Measurements from ENCODE around the gene SHB.

Gene SHB, protein sequence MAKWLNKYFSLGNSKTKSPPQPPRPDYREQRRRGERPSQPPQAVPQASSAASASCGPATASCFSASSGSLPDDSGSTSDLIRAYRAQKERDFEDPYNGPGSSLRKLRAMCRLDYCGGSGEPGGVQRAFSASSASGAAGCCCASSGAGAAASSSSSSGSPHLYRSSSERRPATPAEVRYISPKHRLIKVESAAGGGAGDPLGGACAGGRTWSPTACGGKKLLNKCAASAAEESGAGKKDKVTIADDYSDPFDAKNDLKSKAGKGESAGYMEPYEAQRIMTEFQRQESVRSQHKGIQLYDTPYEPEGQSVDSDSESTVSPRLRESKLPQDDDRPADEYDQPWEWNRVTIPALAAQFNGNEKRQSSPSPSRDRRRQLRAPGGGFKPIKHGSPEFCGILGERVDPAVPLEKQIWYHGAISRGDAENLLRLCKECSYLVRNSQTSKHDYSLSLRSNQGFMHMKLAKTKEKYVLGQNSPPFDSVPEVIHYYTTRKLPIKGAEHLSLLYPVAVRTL

DNA sequence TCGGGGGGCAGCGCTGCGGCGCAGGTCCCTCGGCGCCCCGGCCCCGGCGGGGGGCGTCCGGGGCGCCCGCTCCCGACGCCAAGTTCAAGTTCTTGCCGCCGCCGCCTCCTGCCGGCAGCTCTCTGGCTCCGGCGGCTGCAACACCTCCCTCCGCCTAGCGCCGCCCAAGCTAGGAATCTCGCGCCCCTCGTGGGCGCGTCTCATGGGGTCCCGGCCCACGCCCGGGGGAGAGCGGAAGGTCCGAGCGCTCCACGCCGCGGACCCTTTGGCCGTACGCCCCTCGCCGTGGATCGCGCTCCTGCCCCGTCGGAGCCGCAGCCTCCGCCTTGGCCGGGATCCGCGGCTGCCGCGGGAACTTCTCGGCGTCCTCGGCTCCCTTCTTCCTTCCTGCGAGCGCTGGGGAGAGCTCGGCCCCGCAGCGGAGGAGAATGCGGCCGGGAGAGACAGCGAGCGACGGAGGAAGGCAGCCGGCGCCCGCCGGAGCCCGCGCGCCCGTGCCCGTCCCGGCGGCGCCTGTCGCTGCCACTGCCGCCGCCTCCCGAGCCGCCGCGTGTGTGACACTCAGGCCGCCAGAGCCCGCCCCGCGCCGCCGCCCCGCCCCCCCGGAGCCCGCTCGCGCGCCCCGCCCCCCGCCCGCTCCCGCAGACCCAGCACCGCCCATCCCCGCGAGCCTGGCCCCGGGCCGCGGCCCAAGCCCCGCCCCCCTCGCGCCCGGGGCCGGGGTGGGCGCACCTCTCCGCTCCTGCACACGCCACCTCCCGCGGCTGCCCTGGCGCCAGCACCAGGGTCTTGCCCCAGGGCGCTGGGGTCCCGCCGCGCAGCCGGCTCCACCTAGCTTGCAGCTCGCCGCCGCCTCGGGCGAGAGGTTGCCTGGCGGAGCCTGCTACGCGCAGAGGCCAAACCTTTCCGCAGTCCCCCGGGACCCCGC lies at the start of gene SHB:
TSS of gene SHB (minus strand) at position 527 of the 928 bp plus-strand sequence. CDS start 582 bp downstream, outside the sequence.
- DNase-seq, result peak; percentile 30 to 37

DNA sequence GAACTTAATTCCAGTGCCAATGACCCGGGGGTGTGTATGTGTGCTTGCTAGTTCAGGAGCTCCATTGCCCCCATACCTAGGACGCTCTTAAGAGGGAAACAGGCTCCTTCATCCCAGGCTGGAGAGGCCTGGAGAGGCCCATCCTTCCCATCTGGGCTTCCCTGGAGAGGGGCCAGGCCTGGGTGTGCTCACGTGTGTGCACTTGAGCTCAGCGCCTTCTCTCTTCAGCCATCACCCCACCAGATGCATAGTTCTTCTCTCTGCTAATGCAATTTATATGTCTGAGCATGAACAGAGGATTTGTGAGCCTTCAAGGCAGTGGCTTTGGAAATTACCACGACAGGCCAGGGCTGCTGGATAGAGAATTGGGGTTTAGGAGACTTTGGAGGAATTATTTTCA lies 48.6 kb upstream of the SHB start:
- DNase-seq, result no peak

DNA sequence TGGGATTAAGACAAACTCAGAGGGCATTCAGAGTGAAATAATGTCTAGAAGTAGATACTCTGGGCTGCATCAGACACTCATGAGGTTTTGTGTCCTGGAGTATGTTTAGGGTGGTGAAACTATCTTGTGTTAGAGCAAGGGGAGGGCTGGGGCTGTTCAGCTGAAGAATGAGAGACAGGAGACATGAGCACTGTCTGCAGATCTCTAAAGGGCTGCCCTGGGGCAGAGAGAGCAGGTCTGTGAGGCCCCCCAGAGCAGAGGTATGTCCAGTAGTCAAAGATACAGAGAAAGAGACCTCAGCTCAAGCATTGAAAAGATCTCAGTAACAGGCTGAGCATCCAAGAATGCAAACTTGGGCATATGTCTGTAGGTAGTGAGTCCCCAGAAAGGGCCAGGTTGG lies 45.9 kb upstream of the SHB start:
- no peak for DNase-seq

DNA sequence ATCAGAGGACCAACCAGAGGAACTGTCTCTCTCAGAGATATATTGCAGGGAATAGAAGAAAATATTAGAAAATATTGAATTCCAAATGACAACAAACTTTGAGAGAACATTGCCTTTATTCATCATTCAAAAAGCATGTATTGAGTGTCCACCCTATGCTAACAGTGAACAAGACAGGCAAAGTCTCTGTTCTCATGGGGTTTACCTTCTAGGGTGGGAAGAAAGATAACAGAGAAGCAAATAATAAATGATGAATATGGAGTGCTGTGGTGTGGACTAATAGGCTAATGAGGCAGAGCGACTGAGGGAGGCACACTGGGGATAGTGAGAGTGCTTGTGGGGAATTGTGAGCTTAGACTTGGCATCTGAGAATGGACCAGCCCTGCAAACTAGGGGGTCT lies 43.4 kb upstream of the SHB start:
- DNase-seq, result no peak

DNA sequence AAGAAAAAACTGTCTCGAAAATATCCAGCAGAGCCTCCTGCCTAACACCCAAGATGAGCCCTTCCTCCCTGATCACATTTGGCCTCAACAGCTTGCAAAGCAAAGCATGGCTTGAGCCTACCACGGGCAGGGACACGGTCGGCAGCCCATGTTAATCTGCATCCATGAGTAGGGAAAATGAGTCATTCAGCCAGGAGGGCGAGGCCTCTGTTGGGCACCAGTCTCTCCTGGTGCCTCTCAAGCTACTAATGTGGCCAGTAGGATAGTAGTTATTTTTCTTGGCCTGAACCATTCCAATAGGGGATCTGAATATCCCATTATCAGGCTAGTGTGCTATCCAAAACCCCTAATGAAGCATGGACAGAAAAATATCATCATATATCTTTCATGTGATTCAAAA lies 43.0 kb upstream of the SHB start:
- DNase-seq, result no peak

DNA sequence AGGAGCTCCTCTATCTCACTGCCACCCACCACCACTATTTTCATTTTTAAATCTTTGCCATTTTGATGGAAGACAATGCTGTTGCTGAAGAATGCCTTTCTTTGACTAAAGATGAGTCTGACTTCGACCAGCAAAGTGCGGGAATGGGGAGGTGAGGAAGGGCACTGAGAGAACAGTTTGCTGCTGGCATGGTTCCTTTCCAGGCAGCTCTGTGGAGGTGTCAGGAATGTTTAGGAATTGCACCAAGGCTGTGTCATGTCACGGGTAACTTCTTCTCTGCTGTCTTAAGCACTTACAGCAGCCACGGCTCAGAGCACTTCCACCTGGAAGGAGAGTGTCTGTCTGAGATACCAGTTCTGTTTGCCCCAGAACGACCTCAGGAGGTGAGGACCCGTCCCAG lies 41.4 kb upstream of the SHB start:
- DNase-seq, result no peak

DNA sequence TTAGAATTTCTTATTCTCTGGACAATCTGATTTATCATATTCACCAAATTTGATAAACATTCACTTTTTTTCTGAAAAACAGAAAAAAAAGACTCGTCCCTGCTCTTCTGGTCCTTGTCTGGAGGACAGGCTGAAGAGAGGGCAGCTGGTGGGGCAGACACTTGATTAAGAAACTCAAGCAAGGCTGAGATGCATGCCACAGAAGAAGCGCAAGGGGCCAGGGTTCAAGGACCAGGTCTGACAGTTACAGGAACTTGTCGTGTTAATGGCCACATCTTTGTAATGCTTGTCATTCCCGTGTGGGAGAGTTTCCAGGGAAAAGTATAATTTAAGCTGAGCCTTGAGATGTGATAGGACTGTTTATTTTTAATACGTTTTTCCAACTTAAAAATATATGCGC lies 40.6 kb upstream of the SHB start:
- DNase-seq, result no peak

DNA sequence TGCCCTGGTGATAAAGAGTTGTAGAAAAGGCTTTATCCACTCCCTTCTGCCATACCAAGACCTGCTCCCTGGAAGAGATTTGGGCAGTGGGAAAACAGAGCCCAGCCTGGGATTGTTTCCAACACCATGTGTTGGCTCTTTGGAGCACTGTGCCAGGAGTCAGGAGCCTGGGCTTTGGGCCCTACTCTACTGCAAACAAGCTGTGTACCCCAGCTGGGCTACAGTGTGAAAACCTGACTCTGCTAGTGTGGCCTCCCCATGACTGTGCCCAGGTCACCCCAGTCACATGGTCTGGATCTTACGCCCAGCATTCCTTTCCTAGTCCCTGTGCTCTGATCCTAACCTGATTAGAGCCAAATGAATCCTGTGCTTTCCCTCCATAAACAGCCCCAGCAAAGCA lies 39.3 kb upstream of the SHB start:
- DNase-seq, result no peak

DNA sequence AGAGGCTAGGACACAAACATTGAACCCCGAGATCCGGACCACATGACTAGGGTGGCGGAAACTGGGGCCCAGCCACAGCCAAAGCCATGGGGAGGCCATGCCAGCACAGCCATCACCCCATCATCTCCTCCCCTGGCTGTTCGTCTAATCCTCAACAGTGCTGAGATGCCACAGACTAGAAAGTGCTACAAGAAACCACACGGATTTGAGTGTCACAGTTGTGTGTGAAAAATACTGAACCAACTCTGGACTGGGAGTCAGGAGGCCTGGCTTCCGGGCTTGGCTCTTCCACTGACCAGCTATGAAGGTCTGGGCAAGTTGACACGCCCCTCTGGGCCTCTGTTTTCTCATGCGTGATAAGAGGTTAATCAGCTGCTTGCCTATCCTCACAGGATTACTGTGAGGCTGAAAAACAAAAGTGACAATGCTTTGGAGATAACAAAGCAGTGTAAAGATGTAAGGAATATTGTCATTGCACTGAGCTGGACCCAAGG lies 38.8 kb upstream of the SHB start:
- no peak for DNase-seq

DNA sequence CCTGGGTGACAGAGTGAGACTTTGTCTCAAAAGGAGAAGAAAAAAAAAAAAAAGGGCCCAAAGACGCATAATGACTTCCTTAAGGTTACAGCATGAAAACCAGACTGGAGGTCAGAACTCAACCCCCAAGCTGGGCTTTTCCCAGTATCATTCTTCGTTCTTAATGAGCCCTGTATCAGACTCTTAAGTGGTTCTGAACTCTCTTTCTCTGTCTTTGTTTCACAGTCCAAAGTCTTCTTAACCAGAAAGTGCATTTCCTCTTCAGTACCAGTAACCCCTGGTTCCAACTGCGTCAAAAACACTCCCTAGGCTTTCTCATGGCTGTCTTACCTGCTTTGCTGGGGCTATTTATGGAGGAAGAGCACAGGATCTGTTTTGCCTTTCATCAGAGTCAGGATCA lies 38.4 kb upstream of the SHB start:
- no peak for DNase-seq

DNA sequence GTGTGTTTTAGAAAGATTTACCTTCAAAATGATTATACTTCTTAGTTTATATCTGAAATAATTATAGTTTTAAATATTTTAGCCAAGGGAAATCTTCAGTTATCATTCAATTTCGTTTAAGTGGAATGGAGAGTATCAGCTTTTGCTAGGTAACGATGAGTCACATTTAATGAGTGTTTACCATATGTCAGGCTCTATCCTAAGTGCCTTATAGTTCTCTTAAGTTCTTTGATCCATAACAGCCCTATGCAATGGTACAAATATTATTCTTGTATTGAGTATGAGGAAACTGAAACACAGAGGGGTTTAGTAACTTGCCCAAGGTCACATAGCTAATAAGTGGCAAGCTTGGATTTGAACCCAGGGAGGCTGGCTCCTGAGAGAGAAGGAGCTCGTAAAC lies 37.5 kb upstream of the SHB start:
- no peak for DNase-seq

DNA sequence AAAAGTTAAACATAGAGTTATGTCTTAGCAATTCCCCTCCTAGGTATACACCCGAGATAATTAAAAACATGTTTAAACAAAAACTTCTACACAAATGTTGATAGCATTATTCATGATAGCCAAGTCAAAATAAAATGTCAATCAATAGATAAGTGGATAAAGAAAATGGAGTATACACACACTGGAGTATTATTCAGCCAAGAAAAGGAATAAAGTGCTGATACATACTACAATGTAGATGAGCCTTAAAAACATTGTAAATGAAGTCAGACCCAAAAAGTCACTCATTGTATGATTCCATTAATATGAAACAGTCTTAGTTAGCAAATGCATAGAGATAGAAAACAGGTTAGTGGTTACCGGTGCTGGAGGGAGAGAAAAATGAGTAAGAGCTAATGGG lies 34.3 kb upstream of the SHB start:
- no peak for DNase-seq

DNA sequence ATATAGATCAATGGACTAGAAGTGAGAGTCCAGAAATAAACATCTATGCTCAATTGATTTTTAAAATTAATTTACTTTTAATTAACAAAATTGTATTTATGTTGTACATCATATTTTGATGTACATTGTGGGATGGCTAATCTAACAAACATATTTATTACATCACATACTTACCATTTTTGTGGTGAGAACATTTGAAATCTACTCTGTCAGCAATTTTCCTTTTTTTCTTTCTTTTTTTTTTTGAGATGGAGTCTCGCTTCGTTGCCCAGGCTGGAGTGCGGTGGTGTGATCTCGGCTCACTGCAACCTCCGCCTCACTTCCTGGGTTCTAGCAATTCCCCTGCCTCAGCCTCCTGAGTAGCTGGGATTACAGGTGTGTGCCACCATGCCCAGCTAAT lies 32.4 kb upstream of the SHB start:
- no peak for DNase-seq

DNA sequence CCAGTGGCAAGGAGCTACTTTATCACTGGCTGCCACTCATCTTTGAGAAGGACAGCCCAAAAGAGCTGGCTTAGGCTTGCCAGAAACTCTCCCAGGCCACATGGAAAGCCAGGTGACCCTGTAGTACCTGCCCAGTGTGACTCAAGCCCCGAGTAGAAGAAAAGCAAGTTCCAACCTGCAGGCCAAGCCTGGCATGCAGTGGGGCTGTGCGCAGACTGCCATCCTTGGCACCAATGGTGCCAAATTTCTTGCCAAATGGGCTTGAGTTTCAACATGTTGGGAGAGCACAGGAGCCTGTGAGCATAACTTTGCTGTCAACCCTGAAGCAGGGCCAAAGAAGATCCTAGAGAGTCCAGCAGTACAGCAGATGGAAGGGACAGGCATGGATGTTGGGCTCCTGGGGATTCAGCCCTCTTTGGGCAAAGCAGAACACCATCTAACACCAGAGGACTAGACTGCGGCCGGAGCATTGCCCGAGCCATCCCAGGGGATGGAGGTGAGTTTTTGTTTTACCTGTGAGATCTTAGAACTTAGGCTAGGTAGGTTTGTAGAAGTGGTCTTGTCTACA lies 27.3 kb upstream of the SHB start:
- DNase-seq, result no peak

DNA sequence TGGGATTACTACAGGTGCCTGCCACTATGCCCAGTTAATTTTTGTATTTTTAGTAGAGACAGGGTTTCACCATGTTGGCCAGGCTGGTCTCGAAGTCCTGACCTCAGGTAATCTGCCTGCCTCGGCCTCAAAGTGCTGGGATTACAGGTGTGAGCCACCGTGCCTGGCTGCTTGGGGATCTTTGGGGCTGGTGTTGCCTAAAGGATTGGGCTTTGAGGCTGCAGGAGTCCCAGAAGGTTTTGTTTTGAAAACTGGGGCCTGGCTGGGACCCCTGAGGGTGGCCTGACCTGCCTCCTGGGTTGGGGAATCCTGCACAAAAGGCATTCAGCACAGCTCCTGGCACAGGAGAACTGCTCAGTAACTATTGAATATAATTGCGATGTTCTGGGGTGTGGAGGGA lies 25.1 kb upstream of the SHB start:
- no peak for DNase-seq

DNA sequence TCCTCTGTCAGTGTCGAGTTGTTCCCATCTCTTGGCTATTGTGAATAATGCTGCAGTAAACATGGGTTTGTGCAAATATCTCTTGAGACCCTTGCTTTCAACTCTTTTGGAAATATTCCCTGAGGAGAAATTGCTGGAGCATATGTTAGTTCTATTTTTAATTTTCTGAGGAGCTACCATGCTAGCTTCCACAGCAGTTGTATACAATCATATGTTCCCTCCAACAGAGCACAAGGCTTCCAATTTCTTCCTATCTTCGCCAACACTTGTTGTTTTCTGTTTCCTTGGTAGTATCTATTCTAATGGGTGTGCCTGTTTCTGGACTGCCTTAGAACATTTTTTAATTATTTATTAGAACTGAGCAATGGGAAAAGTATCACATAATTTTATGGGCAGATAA lies 23.6 kb upstream of the SHB start:
- DNase-seq, result no peak

DNA sequence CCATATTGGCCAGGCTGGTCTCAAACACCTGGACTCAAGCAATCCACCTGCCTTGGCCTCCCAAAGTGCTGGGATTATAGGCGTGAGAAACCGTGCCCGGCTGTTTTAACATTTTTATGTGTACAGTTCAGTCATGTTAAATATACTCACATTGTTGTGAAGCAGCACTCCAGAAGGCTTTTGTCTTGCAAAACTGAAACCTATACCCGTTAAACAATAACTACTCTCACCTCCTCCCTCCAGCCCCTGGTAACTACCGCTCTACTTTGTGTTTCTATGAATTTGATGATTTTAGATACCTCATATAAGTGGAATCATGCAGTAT lies 23.1 kb upstream of the SHB start:
- DNase-seq, result no peak

DNA sequence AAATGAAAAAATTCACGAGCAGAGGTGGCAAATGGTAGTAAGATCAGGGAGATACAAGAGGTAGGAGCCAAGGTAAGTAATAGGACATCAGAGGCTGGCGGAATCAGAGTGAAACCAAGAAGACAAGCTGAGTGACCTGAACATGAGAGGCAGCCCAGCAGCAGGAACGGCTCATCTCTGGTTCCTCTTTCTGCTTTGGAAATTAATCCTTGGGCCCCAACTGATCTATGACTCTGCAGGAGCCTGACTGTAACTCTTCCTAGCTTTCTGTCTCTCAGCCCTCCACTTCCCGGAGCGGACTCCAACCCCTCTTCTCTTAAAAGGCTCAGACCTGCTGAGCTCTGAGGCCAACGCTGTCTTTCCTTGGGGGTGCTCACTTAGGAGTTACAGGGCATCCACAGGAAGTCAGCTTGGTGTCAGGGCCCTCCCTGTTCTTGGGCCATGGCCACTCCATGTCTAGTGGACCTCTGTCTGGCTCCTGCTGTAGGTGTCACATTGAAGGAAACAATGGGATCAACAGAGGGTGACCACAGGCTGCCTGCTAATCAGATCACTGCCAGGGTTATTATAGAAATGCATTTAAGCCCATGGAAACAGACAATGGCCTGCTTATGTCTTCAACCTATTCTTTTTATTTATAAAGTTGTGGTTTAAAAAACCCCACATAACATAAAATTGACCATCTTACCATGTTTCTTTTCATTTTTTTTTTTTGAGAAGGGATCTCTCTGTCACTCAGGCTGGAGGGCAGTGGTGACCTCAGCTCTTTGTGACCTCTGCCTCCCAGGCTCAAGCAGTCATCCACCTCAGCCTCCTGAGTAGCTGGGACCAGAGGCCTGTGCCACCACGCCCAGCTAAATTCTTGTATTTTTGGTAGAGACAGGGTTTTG lies 22.5 kb upstream of the SHB start:
- no peak for DNase-seq

DNA sequence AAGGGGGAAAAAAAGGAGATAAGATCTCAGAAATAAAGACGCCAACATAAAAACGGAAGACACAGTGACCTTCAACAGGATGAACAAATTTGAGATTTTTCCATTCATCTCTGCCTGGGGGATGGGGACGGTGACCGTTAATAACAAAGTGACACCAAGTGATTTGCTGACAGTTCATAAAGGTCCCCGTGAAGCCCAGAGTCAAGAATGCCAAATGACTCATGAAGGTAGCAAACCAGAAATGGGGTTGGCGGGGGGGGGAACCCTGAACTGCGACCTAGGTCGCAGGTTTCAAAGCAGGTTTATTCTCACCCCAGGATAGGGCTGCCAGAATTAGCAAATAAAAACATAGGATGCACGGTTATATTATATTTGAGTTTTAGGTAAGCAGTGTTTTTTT lies 21.1 kb upstream of the SHB start:
- no peak for DNase-seq

DNA sequence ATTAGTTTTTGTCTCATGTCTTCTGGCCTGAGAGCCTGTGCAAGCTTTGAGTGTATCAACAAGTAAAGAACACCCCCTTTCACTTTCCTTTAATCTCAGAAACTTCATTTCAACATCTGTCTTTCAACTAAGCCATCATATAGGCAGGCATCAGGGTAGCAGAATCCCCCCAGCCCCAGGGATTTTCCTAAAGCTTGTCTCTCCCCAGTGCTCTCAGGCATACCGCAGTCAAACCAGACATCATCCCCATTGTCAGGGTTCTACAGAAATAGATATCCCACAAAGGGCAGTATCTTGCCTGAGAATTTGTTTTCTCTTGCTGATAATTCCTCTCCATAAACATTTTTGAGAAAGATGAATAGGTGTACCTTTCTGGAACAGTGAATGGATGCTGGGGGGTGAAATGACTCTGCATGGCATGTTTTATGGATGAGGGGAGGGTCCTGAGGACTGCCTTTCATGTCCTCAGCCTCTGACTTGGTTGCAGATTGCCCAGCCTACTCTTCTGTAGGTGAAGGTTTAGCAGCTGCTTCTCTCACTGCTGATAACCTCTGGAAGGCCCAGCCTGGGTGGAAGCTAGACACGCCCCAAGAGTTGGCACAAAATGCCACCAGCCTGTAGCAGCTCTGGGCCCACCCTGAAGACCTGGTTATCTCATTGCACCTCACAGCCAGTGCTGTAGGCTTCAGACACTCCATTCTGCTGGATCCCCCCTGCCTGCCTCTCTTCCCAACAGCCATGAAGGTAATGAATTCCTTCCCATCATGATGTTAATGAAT lies 20.5 kb upstream of the SHB start:
- DNase-seq, result no peak
